ENCODE measurements around the gene PLCH2.

PLCH2 gene

GRCh38 chr1:2541619-2542245 is 65.6 kb downstream of the PLCH2 start:
- DNase-seq (ENCODE audit: low read depth), result no peak

GRCh38 chr1:2542246-2542915 is 66.3 kb downstream of the PLCH2 start:
- no peak overlapping the region for H3K4me3 ChIP-seq (ENCODE audit: low read depth, low read length)
- TF ChIP-seq CTCF (IDR thresholded peaks at IDR 0.05; ENCODE audit: low read depth, low read length, missing control alignments), result no peak
- no peak for DNase-seq (ENCODE audit: low read depth)

More at GRCh38 chr1:2541619-2542245, 65.6 kb downstream of the PLCH2 start:
- no peak overlapping the region for H3K4me3 ChIP-seq (ENCODE audit: low read depth, low read length)
- TF ChIP-seq CTCF (IDR thresholded peaks at IDR 0.05; ENCODE audit: low read depth, low read length, missing control alignments), result no peak

- no peak for DNase-seq (ENCODE audit: low read depth)
- H3K4me3 ChIP-seq (ENCODE audit: low read depth, low read length), result no peak overlapping the region
- TF ChIP-seq CTCF (IDR thresholded peaks at IDR 0.05; ENCODE audit: low read depth, low read length, missing control alignments), result no peak
These were observed 67.5 kb downstream of the PLCH2 start for GRCh38 chr1:2543543-2544092.

- DNase-seq (ENCODE audit: low read depth), result no peak
- H3K4me3 ChIP-seq (ENCODE audit: low read depth, low read length), result no peak overlapping the region
- TF ChIP-seq CTCF (IDR thresholded peaks at IDR 0.05; ENCODE audit: low read depth, low read length, missing control alignments), result no peak
These were observed 68.2 kb downstream of the PLCH2 start for GRCh38 chr1:2544093-2544874.

- no peak for DNase-seq (ENCODE audit: low read depth)
- no peak overlapping the region for H3K4me3 ChIP-seq (ENCODE audit: low read depth, low read length)
These were observed 69.0 kb downstream of the PLCH2 start for GRCh38 chr1:2544875-2545640.

More at GRCh38 chr1:2544875-2545640, 69.0 kb downstream of the PLCH2 start:
- no peak for TF ChIP-seq CTCF (IDR thresholded peaks at IDR 0.05; ENCODE audit: low read depth, low read length, missing control alignments)
